Nephron (organoid): ENCODE results near the gene SMARCD1.

ENCODE experiments used
- H3K27ac Mint-ChIP-seq, 3 experiments: 2 replicates each; pipeline ENCODE4 v1.8.0; 2020; ENCODE audit warnings: mixed read lengths in 3 of 3, mild to moderate bottlenecking in 2 of 3, moderate library complexity in 1 of 3
- H3K27me3 Mint-ChIP-seq: 2 replicates; pipeline ENCODE4 v1.8.0; 2021; ENCODE audit warnings: low read depth, mild to moderate bottlenecking, moderate library complexity, mixed read lengths
- H3K36me3 Mint-ChIP-seq: 2 replicates; pipeline ENCODE4 v1.8.0; 2020; ENCODE audit warnings: low read depth, mixed read lengths
- H3K4me1 Mint-ChIP-seq: 2 replicates; pipeline ENCODE4 v1.8.0; 2020; ENCODE audit warnings: mixed read lengths
- H3K4me3 Mint-ChIP-seq, 3 experiments: 2 replicates each; pipeline ENCODE4 v1.8.0; 2020; ENCODE audit warnings: mild to moderate bottlenecking in 3 of 3, mixed read lengths in 3 of 3, moderate library complexity in 2 of 3
- H3K9me3 Mint-ChIP-seq: 2 replicates; pipeline ENCODE4 v1.8.0; 2020; ENCODE audit warnings: mixed read lengths
- CTCF ChIP-seq, 3 experiments: fragments of 200-600 bp; sonication (generic); IDR thresholded peaks; one replicate each; pipeline ENCODE4 v1.5.0; 2021; ENCODE audit warnings: antibody characterized with exemption in 3 of 3; ENCODE audit not compliant: unreplicated experiment in 3 of 3

Gene SMARCD1

GRCh38 chr12:50103351-50103750 is 18.2 kb downstream of the SMARCD1 start:
- no peak for TF ChIP-seq CTCF (IDR thresholded peaks at IDR 0.05; ENCODE audit: unreplicated experiment in 3 of 3)
- H3K27me3 Mint-ChIP-seq = no peaks in the 10 kb centered on the region
- H3K4me1 Mint-ChIP-seq = peaks cover 44% of the 10 kb centered on the region

GRCh38 chr12:50103767-50104321 is 18.7 kb downstream of the SMARCD1 start, which contains the start of gene GPD1:
Gene GPD1 (plus strand): TSS chr12:50104008. CDS start chr12:50104051, 43 bp downstream.
- no peak for TF ChIP-seq CTCF (IDR thresholded peaks at IDR 0.05; ENCODE audit: unreplicated experiment in 3 of 3)
- H3K27ac Mint-ChIP-seq = peak within 1 kb of the TSS; percentile 71 to 89 (median 71)
- H3K4me1 Mint-ChIP-seq = peaks cover 48% of the 10 kb centered on the region
- peak within 1 kb of the TSS; percentile 32 to 67 (median 60) for H3K4me3 Mint-ChIP-seq
- H3K9me3 Mint-ChIP-seq = no peaks in the 10 kb centered on the region
- H3K36me3 Mint-ChIP-seq = peaks cover 27% of the 10 kb centered on the region
- no peaks in the 10 kb centered on the region for H3K27me3 Mint-ChIP-seq

More at GRCh38 chr12:50103351-50103750, 18.2 kb downstream of the SMARCD1 start:
- H3K4me3 Mint-ChIP-seq = no peak overlapping the region
- no peaks in the 10 kb centered on the region for H3K9me3 Mint-ChIP-seq
- peak overlapping the region; percentile 71 to 89 (median 71) for H3K27ac Mint-ChIP-seq
- H3K36me3 Mint-ChIP-seq = peaks cover 32% of the 10 kb centered on the region

GRCh38 chr12:50104417-50105366 is 19.6 kb downstream of the SMARCD1 start:
- Mint-ChIP-seq H3K4me1 (peaks cover 48% of the 10 kb centered on the region), H3K4me3 (peak overlapping the region; percentile 32 to 67 (median 60)), H3K27ac (peak overlapping the region; percentile 70 to 89 (median 71)), H3K27me3 (no peaks in the 10 kb centered on the region), H3K36me3 (peaks cover 19% of the 10 kb centered on the region), H3K9me3 (no peaks in the 10 kb centered on the region)
- TF ChIP-seq CTCF (IDR thresholded peaks at IDR 0.05; ENCODE audit: unreplicated experiment in 3 of 3) = no peak

DNA sequence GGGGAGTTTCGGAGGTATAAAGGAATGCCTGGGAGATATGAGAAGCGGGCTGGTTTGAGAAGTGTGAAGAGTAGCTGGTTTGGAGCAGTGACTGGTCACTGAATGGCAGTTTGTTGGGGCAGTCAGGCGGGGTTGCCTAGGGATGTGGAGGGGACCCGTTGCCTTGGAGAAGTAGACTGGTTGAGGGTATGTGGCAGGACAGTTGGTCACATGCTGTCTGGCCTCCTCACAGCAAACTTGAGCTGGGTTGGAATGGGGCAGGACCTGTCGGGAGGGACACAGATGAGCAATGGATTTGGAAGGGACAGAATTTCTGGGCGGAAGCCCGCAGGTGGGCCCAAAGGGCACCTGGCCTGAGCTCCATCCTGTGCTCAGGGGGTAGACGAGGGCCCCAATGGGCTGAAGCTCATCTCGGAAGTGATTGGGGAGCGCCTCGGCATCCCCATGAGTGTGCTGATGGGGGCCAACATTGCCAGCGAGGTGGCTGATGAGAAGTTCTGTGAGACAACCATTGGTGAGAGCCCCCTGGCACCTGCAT is 20.8 kb downstream of the SMARCD1 start:
- TF ChIP-seq CTCF (IDR thresholded peaks at IDR 0.05; ENCODE audit: unreplicated experiment in 3 of 3) = no peak
- H3K4me1 Mint-ChIP-seq = peaks cover 59% of the 10 kb centered on the region
- H3K9me3 Mint-ChIP-seq = no peaks in the 10 kb centered on the region
- H3K36me3 Mint-ChIP-seq = peaks cover 8% of the 10 kb centered on the region
- H3K27me3 Mint-ChIP-seq = no peaks in the 10 kb centered on the region
- peak overlapping the region; percentile 23 to 86 (median 68) for H3K27ac Mint-ChIP-seq
- H3K4me3 Mint-ChIP-seq = peak overlapping the region in 2 of 3 experiments; percentile 1 to 58

- H3K27me3 Mint-ChIP-seq = no peaks in the 10 kb centered on the region
- no peak for TF ChIP-seq CTCF (IDR thresholded peaks at IDR 0.05; ENCODE audit: unreplicated experiment in 3 of 3)
- no peak overlapping the region for H3K4me3 Mint-ChIP-seq
- H3K36me3 Mint-ChIP-seq = peaks cover under 1% of the 10 kb centered on the region
- H3K27ac Mint-ChIP-seq = peak overlapping the region in 2 of 3 experiments; percentile 68 to 98
- H3K9me3 Mint-ChIP-seq = no peaks in the 10 kb centered on the region
- H3K4me1 Mint-ChIP-seq = peaks cover 64% of the 10 kb centered on the region
Observed at GRCh38 chr12:50106907-50107306, 21.8 kb downstream of the SMARCD1 start.
